HPDE6-E6E7 (cell line): ENCODE measurements around the gene CTDSPL.

Experiments
- DNase-seq: peaks from one replicate; pipeline ENCODE4 v3.0.0; 2011; ENCODE audit warnings: missing footprints; ENCODE audit errors: extremely low spot score

The CTDSPL gene

DNA sequence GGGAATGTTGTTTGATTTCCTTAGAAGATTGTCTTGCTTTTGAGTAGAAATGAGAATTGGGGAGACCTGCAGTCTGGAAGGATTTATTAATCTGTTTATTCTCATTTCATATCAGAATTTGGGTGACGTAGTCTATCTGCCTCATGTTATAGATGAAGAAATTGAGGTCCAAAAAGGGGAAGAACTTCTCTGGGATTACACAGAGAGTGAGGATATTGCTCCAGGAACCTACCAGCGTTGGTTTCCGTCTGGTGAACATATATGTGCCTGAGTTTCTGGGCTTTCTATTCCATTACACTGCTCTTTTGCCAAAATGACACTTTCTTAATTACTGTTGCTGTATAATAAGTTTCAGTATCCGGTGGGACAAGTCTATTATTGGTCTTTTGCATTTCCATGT is 51.8 kb downstream of the CTDSPL start:
- no peak for DNase-seq

GRCh38 chr3:37916685-37917084 is 55.0 kb downstream of the CTDSPL start:
- no peak for DNase-seq

GRCh38 chr3:37918627-37919026 is 56.9 kb downstream of the CTDSPL start:
- no peak for DNase-seq

DNA sequence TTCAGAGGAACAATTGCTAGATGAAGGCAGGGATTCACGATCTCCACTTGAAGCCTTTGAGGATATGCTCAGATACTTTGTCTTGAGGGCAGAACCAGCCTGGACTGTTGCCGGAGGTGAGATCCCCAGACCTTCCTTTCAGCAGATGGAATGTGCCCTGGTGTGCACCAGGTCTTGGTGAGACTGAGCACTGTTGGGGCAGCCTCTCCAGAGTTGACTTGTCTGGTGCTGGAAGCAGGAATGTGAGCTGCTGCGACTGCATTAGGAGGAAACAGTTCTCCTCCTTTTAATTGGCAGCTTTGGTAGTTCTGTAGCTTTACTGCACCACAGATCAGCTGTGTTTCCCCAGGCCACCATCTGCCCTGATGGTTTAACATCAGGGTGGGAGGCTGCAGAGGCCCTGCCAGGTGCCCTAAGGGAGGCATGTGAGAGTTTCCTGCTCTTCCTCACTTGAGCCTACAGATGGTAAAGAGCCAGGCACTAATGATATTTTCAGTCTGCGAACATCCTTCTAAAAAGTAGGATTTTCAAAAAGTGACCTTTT is 58.5 kb downstream of the CTDSPL start:
- no peak for DNase-seq

DNA sequence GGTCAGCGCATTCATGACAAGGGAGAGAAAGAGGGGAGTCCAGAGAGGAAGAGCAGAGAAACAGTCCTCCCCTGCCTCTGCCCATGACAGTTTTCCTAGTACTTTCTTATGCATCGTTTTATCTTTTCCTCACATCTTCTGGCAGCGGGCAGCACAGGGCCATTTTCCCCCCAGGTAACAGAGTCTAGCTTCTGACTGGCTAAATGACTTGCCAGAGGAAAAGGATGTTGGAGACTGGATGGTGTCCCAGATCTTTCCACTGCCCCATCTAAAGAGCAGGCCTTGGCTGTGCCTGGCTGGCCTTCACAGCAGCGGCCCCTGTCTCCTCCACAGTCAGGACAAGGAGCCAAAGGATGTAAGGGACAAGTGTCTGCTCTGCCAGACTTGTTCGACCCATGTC is 59.3 kb downstream of the CTDSPL start:
- DNase-seq, result no peak

DNA sequence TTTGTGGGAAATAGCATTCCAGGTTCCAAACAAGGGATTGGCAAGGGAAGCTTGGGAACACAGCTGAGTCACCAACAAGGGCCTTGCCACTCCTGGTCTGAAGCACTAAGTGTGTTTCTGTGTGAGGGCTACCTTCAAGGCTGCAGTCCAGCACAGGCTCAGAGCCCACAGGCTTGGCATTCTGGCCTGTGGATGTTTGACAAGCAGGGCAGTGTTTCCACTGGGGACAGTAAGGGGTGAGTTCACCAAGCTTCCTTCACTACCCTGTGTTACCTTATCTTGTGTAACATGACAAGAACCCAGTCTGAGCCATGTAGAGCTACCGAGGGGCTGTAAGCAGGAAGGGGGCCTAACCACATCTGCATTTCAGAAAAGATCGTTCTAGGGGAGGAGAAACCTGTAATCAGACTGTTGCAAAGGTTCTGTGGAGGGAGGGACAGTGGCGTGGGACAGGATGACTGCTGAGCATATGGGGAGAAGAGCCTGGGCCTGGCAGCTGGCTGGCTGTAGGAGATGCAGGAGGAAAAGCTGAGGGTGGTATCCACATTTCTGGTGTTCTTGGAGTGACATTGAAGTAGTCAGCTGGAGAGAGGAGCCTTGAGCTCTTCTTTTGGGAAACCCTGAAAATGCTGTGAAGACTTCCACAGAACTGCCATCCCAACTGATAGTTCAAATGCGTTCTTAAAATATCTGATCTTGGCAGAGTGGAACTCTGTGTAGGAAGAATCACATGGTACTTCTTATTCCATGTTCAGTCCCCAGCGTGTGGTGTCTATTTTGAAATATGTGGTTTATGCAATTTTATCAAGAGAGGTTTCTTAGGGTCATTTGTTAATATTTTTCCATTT is 61.3 kb downstream of the CTDSPL start:
- no peak for DNase-seq

DNA sequence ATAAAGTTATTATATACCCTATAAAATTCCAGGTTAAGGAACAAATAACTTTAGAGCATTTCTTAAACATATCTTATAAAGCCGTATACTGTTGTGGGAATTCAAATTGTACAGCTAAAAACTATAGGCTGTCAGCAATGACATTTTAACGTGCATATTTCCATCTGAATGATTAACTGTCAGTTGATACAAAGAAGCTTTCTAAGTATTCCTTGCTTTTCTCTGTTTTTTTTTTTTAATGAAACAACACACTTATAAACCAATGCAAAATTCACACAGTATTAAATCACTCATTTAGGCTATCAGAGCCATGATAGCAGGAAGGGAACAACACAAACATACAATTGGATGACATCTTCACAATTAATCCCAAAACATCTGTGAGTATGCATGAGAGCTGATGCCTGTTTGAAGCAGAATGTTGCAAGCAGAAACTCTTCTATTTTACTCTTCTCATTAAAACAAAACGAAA is 61.9 kb downstream of the CTDSPL start:
- no peak for DNase-seq

DNA sequence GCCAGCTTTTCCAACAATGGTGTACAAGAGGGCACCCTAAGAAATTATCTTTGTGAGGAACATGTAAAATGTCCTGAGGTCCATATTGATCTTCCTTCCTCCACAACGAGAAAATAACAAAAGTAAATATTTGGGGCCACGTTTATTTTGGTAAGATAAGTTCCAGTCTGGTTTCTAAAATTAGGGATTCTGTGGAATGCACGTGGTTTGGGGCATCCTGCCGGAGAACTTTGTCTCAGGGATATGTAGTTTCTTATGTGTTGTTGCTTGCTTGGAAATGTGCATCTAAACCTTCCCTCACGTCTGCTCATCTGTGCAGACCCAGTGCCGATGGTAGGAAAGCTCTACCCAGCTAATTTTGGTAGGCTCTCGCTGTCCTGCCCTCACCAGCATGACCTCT is 62.8 kb downstream of the CTDSPL start:
- DNase-seq, result no peak

GRCh38 chr3:37925157-37925556 is 63.5 kb downstream of the CTDSPL start:
- DNase-seq, result no peak

- no peak for DNase-seq
Observed at GRCh38 chr3:37926611-37927010, 64.9 kb downstream of the CTDSPL start.

GRCh38 chr3:37930495-37930894 is 68.8 kb downstream of the CTDSPL start:
- DNase-seq, result no peak

- no peak for DNase-seq
Observed at GRCh38 chr3:37932505-37932904, 70.8 kb downstream of the CTDSPL start.

DNA sequence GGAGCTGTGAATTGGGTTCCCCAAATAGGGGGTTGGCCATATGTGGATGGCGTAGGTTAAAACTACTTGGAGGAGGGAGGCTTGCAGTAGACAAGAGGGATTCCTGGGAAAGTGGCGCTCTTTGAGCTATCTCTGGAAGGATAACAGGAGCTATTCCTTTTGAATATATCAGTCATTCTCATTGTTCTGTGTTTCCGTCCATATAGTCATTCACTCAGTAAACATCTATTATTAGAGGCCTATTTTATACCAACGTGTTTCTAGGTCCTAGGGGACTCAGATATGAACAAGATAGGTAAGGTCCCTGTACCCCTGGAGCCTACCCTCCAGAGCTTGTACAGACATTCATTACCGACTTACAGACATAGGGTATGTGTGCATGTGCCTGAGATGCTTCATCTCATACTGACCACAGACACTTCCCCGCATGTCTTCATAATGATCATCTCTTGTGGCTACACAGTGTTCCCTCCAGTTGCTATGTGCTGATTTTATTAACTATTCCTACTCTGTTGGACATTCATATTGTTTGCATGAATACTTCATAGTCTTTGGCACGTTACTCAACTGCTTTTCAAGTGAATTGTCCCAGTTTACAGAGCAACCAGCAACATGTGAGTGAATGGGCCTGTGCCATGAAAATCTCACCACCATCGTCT is 73.1 kb downstream of the CTDSPL start:
- no peak for DNase-seq

DNA sequence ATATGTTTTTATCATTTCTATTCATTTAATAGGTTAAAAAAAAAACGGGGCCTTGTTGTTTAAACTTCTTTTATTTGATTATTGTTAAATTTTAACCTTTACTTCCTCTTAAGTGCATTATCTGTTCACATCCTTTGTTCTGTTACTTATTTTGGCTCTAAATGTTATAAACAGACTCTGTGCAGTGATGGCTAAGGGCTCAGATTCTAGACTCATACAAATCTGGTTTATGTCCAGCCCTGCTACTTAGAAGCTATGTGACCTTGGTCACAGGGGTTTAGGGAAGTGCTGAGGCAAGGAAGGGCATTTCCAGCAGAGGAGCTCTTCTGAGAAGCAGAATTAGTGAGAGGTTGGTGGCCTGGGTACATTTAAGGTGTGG is 73.6 kb downstream of the CTDSPL start:
- no peak for DNase-seq

- DNase-seq, result no peak
Observed at GRCh38 chr3:37935756-37936666, 74.3 kb downstream of the CTDSPL start.

DNA sequence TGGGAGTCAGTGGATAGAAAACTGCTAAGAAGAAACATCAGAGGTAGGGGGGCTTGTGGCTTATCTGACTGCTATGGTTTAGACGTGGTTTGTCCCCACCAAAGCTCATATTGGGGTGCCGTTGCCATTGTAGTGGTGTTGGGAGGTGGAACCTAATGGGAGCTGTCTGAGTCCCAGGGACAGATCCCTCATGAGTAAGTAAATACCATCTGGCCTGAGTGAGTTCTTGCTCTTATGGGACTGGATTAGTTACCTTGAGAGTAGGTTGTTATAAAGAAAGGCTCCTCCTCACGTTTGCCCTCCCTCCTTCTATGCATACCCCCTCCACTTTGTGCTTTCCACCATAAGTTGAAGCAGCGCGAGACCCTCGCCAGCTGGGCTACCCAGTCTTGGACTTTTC is 75.5 kb downstream of the CTDSPL start:
- DNase-seq, result no peak

GRCh38 chr3:37938011-37938410 is 76.3 kb downstream of the CTDSPL start:
- no peak for DNase-seq

DNA sequence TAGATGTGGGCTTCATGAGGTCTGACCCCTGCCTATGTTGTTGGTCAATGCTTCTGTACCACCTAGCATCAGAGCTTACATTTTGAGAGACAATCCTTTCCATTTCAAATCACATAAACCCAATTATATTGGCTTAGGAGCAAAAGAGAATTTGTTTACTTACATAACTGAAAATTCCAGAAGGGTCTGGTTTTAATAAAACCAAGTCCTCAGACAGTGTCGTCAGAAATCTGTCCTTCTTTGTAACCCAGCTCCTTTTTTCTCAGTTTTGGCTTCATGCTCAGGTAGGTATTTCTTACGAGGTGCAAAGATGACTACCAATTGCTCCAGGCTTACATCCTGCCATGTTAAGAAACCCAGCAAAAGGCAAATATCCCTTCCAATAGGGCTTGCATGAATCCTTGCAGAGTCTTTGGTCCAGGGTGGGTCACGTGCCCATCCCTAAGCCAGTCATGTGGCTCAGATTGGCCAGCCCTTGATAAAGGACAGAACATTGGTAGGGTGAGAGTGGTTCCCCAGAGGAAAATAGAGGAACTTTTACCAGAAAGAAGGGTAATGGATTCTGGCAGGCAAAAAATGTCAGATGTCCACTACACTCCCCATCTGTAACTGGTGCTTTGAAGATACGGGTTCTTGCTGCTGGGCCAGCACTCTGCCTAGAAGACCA is 78.7 kb downstream of the CTDSPL start:
- DNase-seq, result no peak

DNA sequence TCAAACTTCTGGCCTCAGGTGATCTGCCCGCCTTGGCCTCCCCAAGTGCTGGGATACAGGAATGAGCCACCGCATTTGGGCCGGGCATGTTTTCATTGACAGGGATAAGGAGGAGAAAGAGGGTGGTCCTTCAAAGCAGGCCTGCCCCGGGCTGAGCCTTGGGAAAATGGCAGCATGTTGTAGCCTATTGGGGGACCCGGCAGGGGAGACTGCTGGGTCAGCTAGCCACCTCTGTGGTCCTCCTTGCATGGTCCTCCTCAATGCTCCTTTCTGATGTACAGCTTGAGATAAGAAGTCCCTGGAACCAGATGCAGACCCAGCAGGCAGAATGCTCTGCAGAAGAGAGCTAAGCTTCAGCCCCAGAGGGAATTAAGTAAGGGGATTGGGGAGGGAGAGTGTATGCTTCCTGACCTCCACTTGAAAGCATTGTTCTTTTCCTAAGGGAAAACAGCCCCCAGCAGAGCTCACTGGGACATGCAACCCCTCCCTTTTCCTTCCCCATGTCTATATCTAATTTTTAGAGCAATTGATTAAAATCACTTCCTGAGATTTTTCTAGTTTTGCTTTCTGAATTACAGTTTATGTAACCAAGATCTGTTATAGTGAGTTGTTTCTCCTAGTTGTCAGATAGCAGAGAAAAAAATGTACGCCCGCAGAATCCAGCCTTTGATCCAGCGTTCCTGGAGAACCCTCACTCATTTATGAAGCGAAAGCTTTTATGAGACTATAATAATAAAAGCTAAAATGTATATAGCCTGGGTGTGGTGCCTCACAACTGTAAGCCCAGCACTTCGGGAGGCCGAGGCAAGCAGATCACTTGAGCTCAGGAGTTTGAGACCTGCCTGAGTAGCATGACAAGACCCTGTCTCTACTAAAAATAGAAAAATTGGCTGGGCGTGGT is 80.2 kb downstream of the CTDSPL start:
- no peak for DNase-seq

DNA sequence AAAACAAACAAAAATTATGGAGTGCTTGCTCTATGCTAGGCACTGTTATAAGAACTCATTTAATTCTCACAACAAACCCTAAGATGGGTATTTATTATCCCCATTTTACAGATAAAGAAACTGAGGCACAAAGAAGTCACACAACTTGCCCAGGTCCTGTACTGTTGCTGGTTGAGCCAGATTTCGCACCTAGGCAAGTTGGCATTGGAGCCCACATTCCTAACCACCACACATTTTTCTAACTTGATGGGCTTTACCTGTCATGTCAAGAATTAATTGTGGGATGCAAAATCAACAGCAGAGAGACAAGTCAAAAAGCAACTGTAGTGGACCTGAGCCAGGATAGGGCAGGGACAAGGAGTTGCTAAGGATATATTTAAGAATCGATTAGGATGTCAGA is 81.0 kb downstream of the CTDSPL start:
- no peak for DNase-seq
